Fibroblast of lung (primary cell): ENCODE results near the gene SFMBT2.

Experiments used
- CTCF ChIP-seq, 2 donors: IDR thresholded peaks in 1 of 2; conservative IDR thresholded peaks in 1 of 2; 1 replicate in 1 of 2; 2 replicates in 1 of 2; pipeline ENCODE4 v1.5.1; 2011 to 2012; ENCODE audit warnings: low read length in 2 of 2, control low read depth in 1 of 2, inconsistent platforms in 1 of 2, low read depth in 1 of 2, mild to moderate bottlenecking in 1 of 2
- EZH2 ChIP-seq: IDR thresholded peaks from 2 replicates; pipeline ENCODE4 v1.5.1; 2012; ENCODE audit warnings: low read length, control low read depth, mild to moderate bottlenecking; ENCODE audit errors: missing control alignments

- TF ChIP-seq CTCF (conservative IDR thresholded peaks at IDR 0.05 in 1 of 2, IDR thresholded peaks at IDR 0.05 in 1 of 2; ENCODE audit: low read depth in 1 of 2, low read length in 2 of 2), result no peak
- no peak for TF ChIP-seq EZH2
Observed at GRCh38 chr10:7425691-7426090, 14.9 kb upstream of the SFMBT2 start.
